Eye (tissue), 1 donor: ENCODE results near the gene MARCHF3.
"Not testable (repeated sequence)": the region's sequence is repeated elsewhere in the genome, so short reads cannot be mapped to it uniquely, and the experiment has no call there.

Source experiments
- DNase-seq: peaks from one replicate; pipeline ENCODE4 v3.0.0-alpha.2; 2015

MARCHF3 gene

DNA sequence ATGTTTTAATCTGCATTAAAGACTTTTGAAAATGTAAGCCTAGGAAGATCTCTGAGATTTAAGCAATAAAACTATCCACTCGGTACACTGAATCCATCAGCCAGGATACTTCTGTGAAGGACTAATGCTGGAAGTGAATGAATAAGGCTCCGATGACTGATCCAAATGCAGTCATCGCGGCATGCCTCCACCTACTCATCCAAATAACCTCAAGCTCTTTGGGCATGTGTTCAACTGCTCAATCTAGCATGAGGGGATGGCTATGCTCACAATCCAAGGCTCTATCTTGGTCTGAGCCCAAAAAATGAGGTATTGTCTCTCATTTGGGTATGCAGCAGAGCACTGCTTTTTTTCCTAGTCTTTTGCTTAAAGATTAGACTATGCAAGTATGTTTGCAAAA, 19.2 kb downstream of the MARCHF3 start:
- DNase-seq: no peak

DNA sequence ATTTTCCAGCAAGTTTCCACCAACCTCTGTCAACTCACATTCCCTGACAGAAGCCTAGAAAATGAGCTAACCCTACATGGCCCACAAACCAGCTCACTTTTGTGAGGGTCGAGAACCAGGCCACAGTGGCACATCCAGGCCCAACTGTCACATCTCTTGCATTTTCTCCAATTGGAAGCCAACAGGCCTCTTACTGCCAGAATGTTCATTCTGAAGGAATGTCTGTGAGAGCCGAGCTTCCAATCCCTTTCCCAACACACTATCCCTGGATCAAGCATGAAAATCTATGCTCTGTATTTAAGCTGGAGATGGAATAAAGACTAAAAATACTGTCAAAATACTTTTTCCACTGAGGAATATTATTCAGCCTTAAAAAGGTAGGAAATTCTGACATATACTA, 20.0 kb downstream of the MARCHF3 start:
- no peak for DNase-seq

GRCh38 chr5:127009784-127010183, 20.6 kb downstream of the MARCHF3 start:
- DNase-seq: no peak

DNA sequence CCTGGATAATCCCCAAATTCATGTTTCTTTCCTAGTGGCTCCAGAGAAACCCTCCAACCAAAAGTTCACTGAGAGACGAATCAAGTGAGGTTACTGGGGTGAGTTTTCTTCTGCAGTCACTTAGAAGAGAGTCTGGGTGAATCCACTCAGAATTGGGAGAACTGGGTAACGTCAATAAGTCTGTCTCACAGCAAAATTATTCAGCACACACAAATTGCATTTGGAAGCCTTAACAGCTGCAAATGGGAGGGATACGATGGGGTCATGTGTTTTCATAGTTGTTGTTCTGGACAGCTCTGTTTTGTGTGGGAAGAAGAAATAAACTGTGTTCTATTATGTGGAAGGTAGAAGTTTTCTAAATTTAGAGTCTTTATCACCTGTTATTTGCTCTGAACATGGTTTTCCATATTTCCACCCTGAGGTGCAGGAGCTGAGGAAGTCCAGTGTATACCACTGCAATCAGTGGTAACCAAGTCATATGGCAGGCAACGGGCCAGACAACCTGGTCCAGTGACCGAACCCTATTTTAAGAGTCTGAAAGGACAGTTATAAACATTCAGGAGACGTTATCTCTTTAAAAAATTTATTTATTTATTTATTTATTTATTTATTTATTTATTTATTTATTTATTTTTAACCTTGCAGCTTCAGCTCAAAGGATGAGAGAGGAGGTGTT, 21.9 kb downstream of the MARCHF3 start:
- no peak for DNase-seq

- DNase-seq: no peak
Measured at GRCh38 chr5:127007522-127007921, 22.8 kb downstream of the MARCHF3 start.

GRCh38 chr5:127006744-127007143, 23.6 kb downstream of the MARCHF3 start:
- DNase-seq: no peak

GRCh38 chr5:127005282-127005681, 25.1 kb downstream of the MARCHF3 start:
- not testable (repeated sequence) for DNase-seq

- no peak for DNase-seq
Measured at GRCh38 chr5:127004721-127005120, 25.6 kb downstream of the MARCHF3 start.

DNA sequence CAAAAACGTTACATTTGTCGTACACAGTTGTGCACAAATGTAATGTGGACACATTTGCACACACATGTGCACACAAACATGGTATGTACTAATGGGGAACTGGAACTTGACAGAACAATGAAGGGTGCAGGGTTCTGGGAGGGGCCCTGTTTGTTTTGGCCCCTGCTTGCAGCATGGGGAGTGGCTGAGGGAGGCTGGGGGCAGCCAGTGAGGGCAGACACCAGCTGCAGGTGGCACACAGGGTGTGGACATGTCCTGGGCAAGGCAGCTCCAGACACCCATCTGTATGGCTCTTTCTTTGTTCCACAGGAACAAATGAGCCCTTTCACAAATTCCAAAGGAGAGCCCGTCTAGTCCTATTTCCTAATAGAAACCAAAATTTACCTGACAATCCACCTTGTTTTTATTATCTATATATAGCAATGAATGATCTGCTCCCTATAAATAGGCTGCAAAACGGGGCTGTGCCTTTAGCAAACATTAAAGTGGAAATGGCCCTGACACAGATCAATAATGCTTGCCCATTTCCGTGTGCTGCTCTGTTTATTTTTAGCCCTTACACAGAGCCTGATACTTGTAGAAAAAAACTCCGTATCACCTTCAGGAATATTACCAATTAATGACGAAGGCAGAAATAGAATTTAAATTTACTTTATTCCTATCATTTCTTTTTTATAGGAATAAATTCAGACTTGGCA, 26.4 kb downstream of the MARCHF3 start:
- DNase-seq: no peak

DNA sequence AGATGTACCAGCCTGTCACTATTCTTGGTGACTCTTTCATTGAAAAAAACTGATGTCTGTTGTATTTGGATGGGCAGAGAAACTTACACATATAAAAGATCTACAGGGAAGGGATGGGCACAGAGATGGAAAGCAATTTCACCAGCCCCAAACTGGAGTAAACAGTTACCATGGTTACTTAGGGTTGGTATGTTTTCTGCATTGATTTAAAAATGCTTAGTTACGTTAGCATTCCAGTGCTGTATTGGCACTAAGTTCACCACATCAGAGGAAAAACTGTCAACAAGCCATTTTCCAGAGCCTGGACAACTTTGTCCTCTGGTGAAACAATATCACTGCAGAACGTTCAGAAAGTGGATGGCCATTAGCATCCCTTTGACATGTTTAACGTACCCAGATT, 28.0 kb downstream of the MARCHF3 start:
- DNase-seq: no peak

DNA sequence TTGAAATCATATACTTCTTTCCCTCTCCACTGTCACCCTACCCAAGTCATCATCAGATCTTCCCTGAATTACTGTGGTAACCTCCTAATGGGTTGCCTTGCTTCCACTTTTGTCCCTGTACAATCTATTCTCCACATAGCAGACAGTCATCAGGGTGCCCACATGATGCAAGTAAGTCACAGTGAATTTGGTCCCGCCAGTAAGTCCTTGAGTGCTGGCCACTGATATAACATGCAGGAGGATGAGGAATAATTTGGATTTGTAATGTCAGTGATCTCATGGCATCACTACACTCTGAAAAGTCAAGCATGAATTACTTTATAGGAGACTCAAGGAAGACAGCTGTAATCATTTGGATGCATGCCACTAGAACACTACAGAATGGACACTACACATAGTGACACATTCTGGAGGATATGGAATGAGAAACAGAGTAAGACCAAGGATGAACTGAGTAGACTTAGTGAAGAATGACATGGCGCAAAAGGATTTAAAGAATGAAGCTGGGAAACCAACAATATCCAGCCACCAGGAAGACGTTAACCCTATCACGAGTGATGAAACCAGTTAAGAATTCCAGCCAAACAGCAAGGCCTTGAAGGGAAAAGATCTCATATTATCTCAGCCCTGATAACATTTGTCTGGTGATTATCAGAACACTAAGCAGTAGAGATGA, 28.6 kb downstream of the MARCHF3 start:
- no peak for DNase-seq

GRCh38 chr5:126998895-126999570, 31.3 kb downstream of the MARCHF3 start:
- DNase-seq: no peak

- no peak for DNase-seq
Measured at GRCh38 chr5:126998201-126998631, 32.1 kb downstream of the MARCHF3 start.

- DNase-seq: no peak
Measured at GRCh38 chr5:126995689-126996088, 34.7 kb downstream of the MARCHF3 start.

- DNase-seq: no peak
Measured at GRCh38 chr5:126995039-126995438, 35.3 kb downstream of the MARCHF3 start.

GRCh38 chr5:126994485-126994884, 35.9 kb downstream of the MARCHF3 start:
- DNase-seq: no peak

- no peak for DNase-seq
Measured at GRCh38 chr5:126988021-126988569, 42.3 kb downstream of the MARCHF3 start.

DNA sequence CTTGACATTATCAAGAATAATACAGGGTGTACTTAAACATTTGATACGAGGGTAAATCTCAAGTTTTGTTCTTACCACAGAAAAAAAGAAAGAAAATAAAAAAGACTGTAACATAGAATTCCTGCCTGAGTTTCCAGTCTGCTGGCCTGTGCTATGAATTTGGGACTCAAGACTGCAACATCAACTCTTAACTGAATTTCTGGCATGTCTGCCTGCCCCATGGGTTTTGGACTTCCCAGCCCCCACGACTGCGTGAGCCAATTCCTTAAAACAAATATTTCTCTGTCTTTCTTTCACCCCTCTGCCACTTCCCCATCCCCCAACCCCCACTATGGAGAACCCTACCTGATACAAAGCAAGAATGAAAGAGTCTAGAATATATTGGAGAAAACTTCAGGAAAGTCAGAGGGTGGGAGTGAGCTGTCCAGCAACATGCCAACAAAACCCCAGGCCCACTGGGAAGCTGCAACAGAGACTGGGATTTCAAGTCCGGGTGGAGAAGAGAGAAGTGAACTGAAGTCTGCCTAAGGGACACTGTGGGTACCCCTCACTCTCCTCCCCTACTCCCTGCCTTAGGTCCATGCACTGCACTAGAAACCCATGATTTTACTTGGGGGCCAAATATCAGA, 43.0 kb downstream of the MARCHF3 start:
- DNase-seq: no peak

- no peak for DNase-seq
Measured at GRCh38 chr5:126984632-126985031, 45.7 kb downstream of the MARCHF3 start.

- DNase-seq: no peak
Measured at GRCh38 chr5:126983874-126984266, 46.5 kb downstream of the MARCHF3 start.

DNA sequence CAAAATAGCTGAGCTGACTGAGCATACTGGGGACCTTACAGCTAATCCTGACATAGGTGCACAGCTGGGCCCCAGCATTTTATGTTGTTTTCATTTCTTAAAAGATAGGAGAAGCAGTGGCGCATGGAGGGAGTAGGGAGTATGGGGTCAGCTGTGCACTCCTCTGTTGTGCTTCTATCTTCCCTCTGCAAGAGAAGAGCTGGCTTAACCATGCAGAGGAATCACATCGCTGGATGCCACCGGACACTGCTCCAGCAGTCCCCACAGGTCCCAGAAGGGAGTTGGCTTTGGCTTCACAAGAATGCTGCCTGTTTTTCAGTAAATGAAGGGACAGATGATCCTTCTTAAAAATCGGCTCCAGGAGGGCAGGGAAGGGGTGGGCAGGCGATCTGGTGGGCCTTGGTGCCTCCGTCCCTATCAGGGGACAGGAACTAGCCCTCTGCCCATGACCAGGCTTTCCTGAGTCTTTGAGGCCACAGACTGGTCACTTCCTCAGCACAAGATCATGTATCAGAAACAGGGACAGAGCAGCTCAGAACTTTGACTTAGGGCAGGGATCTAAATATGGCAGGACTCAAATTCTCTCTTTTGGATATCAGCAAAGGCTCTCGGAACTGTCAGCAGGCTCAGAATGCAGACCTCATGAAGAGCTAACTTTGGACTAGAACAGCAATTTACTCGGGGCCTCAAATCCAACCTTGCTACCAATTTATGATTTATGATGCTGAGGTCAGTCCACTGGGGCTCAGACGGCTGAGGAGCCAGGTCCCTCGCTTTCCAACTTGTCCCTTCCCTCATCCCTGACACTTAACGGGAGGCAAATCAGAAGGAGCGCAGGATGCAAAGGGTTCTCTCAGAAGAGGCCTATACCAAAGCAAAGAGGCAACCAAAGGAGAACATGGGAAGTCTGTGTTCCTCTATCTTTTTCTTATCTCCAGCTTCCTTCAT, 47.2 kb downstream of the MARCHF3 start:
- DNase-seq: no peak
